ENCODE data around the gene RSPO3. TPM values are rescaled to one million over a fixed set of nuclear protein-coding genes. Genes with fewer than 3 reads are reported as not detected.
A peak's percentile ranks its signal among the peaks of the same experiment; 100 is the strongest.

The RSPO3 gene
- total and polyA plus RNA-seq, 9 donors = 8.8 to 26.2 (median 19.1) TPM

- Histone ChIP-seq H3K27me3 (ENCODE audit: control insufficient read depth, insufficient read depth, low read length) (no peaks in the 10 kb centered on the region), H3K27ac (ENCODE audit: low read length) (no peak overlapping the region), H3K4me1 (ENCODE audit: control insufficient read depth, insufficient read depth, low read length) (no peaks in the 10 kb centered on the region), H3K4me3 (ENCODE audit: low read length) (no peak overlapping the region), H3K9me3 (replicated peaks; ENCODE audit: control insufficient read depth, low read depth, low read length) (no peaks in the 10 kb centered on the region), H3K36me3 (ENCODE audit: control insufficient read depth, insufficient read depth, low read length) (no peaks in the 10 kb centered on the region)
- no CpG with 5 or more reads among the region's 1 CpG for WGBS (ENCODE audit: insufficient coverage)
- DNase-seq = no peak
Observed at GRCh38 chr6:127177923-127178231, 59.4 kb downstream of the RSPO3 start.

- Histone ChIP-seq H3K4me3 (ENCODE audit: low read length) (no peak overlapping the region), H3K4me1 (ENCODE audit: control insufficient read depth, insufficient read depth, low read length) (no peaks in the 10 kb centered on the region), H3K9me3 (replicated peaks; ENCODE audit: control insufficient read depth, low read depth, low read length) (no peaks in the 10 kb centered on the region), H3K27ac (ENCODE audit: low read length) (no peak overlapping the region), H3K27me3 (ENCODE audit: control insufficient read depth, insufficient read depth, low read length) (no peaks in the 10 kb centered on the region), H3K36me3 (ENCODE audit: control insufficient read depth, insufficient read depth, low read length) (no peaks in the 10 kb centered on the region)
- DNase-seq = no peak
- no CpG with 5 or more reads among the region's 1 CpG for WGBS (ENCODE audit: insufficient coverage)
Observed at GRCh38 chr6:127178746-127179145, 60.3 kb downstream of the RSPO3 start.

- Histone ChIP-seq H3K4me3 (ENCODE audit: low read length) (no peak overlapping the region), H3K27me3 (ENCODE audit: control insufficient read depth, insufficient read depth, low read length) (no peaks in the 10 kb centered on the region), H3K27ac (ENCODE audit: low read length) (no peak overlapping the region), H3K9me3 (replicated peaks; ENCODE audit: control insufficient read depth, low read depth, low read length) (no peaks in the 10 kb centered on the region), H3K4me1 (ENCODE audit: control insufficient read depth, insufficient read depth, low read length) (no peaks in the 10 kb centered on the region), H3K36me3 (ENCODE audit: control insufficient read depth, insufficient read depth, low read length) (no peaks in the 10 kb centered on the region)
- DNase-seq = no peak
Observed at GRCh38 chr6:127180426-127180825, 62.0 kb downstream of the RSPO3 start.

GRCh38 chr6:127182501-127182900, 64.0 kb downstream of the RSPO3 start:
- no peaks in the 10 kb centered on the region for H3K27me3 ChIP-seq (ENCODE audit: control insufficient read depth, insufficient read depth, low read length)
- no peaks in the 10 kb centered on the region for H3K4me1 ChIP-seq (ENCODE audit: control insufficient read depth, insufficient read depth, low read length)
- no peaks in the 10 kb centered on the region for H3K9me3 ChIP-seq (replicated peaks; ENCODE audit: control insufficient read depth, low read depth, low read length)
- no peaks in the 10 kb centered on the region for H3K36me3 ChIP-seq (ENCODE audit: control insufficient read depth, insufficient read depth, low read length)
- no peak for DNase-seq
- H3K27ac ChIP-seq (ENCODE audit: low read length) = no peak overlapping the region
- WGBS (ENCODE audit: insufficient coverage) = 60% methylated on average over 1 of the region's 1 CpG
- no peak overlapping the region for H3K4me3 ChIP-seq (ENCODE audit: low read length)

GRCh38 chr6:127185437-127185995, 67.0 kb downstream of the RSPO3 start:
- H3K36me3 ChIP-seq (ENCODE audit: control insufficient read depth, insufficient read depth, low read length) = no peaks in the 10 kb centered on the region
- no peak for DNase-seq
- H3K27me3 ChIP-seq (ENCODE audit: control insufficient read depth, insufficient read depth, low read length) = no peaks in the 10 kb centered on the region
- no CpG with 5 or more reads among the region's 3 CpGs for WGBS (ENCODE audit: insufficient coverage)
- no peaks in the 10 kb centered on the region for H3K4me1 ChIP-seq (ENCODE audit: control insufficient read depth, insufficient read depth, low read length)
- no peak overlapping the region for H3K4me3 ChIP-seq (ENCODE audit: low read length)
- no peaks in the 10 kb centered on the region for H3K9me3 ChIP-seq (replicated peaks; ENCODE audit: control insufficient read depth, low read depth, low read length)
- no peak overlapping the region for H3K27ac ChIP-seq (ENCODE audit: low read length)

GRCh38 chr6:127186889-127187288, 68.4 kb downstream of the RSPO3 start:
- 71% methylated on average over 3 of the region's 6 CpGs for WGBS (ENCODE audit: insufficient coverage)
- no peaks in the 10 kb centered on the region for H3K4me1 ChIP-seq (ENCODE audit: control insufficient read depth, insufficient read depth, low read length)
- no peaks in the 10 kb centered on the region for H3K9me3 ChIP-seq (replicated peaks; ENCODE audit: control insufficient read depth, low read depth, low read length)
- H3K27me3 ChIP-seq (ENCODE audit: control insufficient read depth, insufficient read depth, low read length) = no peaks in the 10 kb centered on the region
- no peak for DNase-seq
- H3K27ac ChIP-seq (ENCODE audit: low read length) = no peak overlapping the region
- no peaks in the 10 kb centered on the region for H3K36me3 ChIP-seq (ENCODE audit: control insufficient read depth, insufficient read depth, low read length)
- no peak overlapping the region for H3K4me3 ChIP-seq (ENCODE audit: low read length)

GRCh38 chr6:127188744-127189143, 70.3 kb downstream of the RSPO3 start:
- WGBS (ENCODE audit: insufficient coverage) = no CpG with 5 or more reads among the region's 1 CpG
- DNase-seq = no peak
- H3K27me3 ChIP-seq (ENCODE audit: control insufficient read depth, insufficient read depth, low read length) = no peaks in the 10 kb centered on the region
- no peaks in the 10 kb centered on the region for H3K9me3 ChIP-seq (replicated peaks; ENCODE audit: control insufficient read depth, low read depth, low read length)
- H3K36me3 ChIP-seq (ENCODE audit: control insufficient read depth, insufficient read depth, low read length) = no peaks in the 10 kb centered on the region
- H3K4me1 ChIP-seq (ENCODE audit: control insufficient read depth, insufficient read depth, low read length) = no peaks in the 10 kb centered on the region
- H3K27ac ChIP-seq (ENCODE audit: low read length) = no peak overlapping the region
- no peak overlapping the region for H3K4me3 ChIP-seq (ENCODE audit: low read length)

GRCh38 chr6:127190552-127190951, 72.1 kb downstream of the RSPO3 start:
- H3K9me3 ChIP-seq (replicated peaks; ENCODE audit: control insufficient read depth, low read depth, low read length) = no peaks in the 10 kb centered on the region
- no peaks in the 10 kb centered on the region for H3K36me3 ChIP-seq (ENCODE audit: control insufficient read depth, insufficient read depth, low read length)
- no peak overlapping the region for H3K27ac ChIP-seq (ENCODE audit: low read length)
- WGBS (ENCODE audit: insufficient coverage) = no CpG with 5 or more reads among the region's 2 CpGs
- H3K4me1 ChIP-seq (ENCODE audit: control insufficient read depth, insufficient read depth, low read length) = no peaks in the 10 kb centered on the region
- H3K27me3 ChIP-seq (ENCODE audit: control insufficient read depth, insufficient read depth, low read length) = no peaks in the 10 kb centered on the region
- DNase-seq = peak; percentile 66
- H3K4me3 ChIP-seq (ENCODE audit: low read length) = no peak overlapping the region

- Histone ChIP-seq H3K4me3 (ENCODE audit: low read length) (no peak overlapping the region), H3K36me3 (ENCODE audit: control insufficient read depth, insufficient read depth, low read length) (no peaks in the 10 kb centered on the region), H3K27ac (ENCODE audit: low read length) (peak overlapping the region; percentile 10), H3K27me3 (ENCODE audit: control insufficient read depth, insufficient read depth, low read length) (no peaks in the 10 kb centered on the region), H3K9me3 (replicated peaks; ENCODE audit: control insufficient read depth, low read depth, low read length) (no peaks in the 10 kb centered on the region), H3K4me1 (ENCODE audit: control insufficient read depth, insufficient read depth, low read length) (no peaks in the 10 kb centered on the region)
- WGBS (ENCODE audit: insufficient coverage) = no CpG with 5 or more reads among the region's 1 CpG
- no peak for DNase-seq
Observed at GRCh38 chr6:127191716-127192115, 73.2 kb downstream of the RSPO3 start.

- H3K36me3 ChIP-seq (ENCODE audit: control insufficient read depth, insufficient read depth, low read length) = no peaks in the 10 kb centered on the region
- no peaks in the 10 kb centered on the region for H3K9me3 ChIP-seq (replicated peaks; ENCODE audit: control insufficient read depth, low read depth, low read length)
- no peaks in the 10 kb centered on the region for H3K27me3 ChIP-seq (ENCODE audit: control insufficient read depth, insufficient read depth, low read length)
- WGBS (ENCODE audit: insufficient coverage) = no CpG with 5 or more reads among the region's 3 CpGs
- H3K27ac ChIP-seq (ENCODE audit: low read length) = peak overlapping the region; percentile 59
- H3K4me1 ChIP-seq (ENCODE audit: control insufficient read depth, insufficient read depth, low read length) = no peaks in the 10 kb centered on the region
- H3K4me3 ChIP-seq (ENCODE audit: low read length) = no peak overlapping the region
- DNase-seq = peak; percentile 96
Observed at GRCh38 chr6:127192911-127193541, 74.6 kb downstream of the RSPO3 start.

- no peaks in the 10 kb centered on the region for H3K27me3 ChIP-seq (ENCODE audit: control insufficient read depth, insufficient read depth, low read length)
- H3K9me3 ChIP-seq (replicated peaks; ENCODE audit: control insufficient read depth, low read depth, low read length) = no peaks in the 10 kb centered on the region
Observed at GRCh38 chr6:127195833-127196232, 77.4 kb downstream of the RSPO3 start.

More at GRCh38 chr6:127195833-127196232, 77.4 kb downstream of the RSPO3 start:
- no peak for DNase-seq
- Histone ChIP-seq H3K4me3 (ENCODE audit: low read length) (no peak overlapping the region), H3K4me1 (ENCODE audit: control insufficient read depth, insufficient read depth, low read length) (no peaks in the 10 kb centered on the region), H3K36me3 (ENCODE audit: control insufficient read depth, insufficient read depth, low read length) (no peaks in the 10 kb centered on the region), H3K27ac (ENCODE audit: low read length) (no peak overlapping the region)
- 87% methylated on average over 3 of the region's 3 CpGs for WGBS (ENCODE audit: insufficient coverage)

All from muscle of leg (tissue), 11 donors.